ENCODE measurements around the gene USP17L18. TPM values are rescaled to one million over a fixed set of nuclear protein-coding genes. Genes with fewer than 3 reads are reported as not detected.
"Not testable (repeated sequence)": the region's sequence is repeated elsewhere in the genome, so short reads cannot be mapped to it uniquely, and the experiment has no call there.

USP17L18 gene
- total and polyA plus RNA-seq, 2 donors = not detected

DNA sequence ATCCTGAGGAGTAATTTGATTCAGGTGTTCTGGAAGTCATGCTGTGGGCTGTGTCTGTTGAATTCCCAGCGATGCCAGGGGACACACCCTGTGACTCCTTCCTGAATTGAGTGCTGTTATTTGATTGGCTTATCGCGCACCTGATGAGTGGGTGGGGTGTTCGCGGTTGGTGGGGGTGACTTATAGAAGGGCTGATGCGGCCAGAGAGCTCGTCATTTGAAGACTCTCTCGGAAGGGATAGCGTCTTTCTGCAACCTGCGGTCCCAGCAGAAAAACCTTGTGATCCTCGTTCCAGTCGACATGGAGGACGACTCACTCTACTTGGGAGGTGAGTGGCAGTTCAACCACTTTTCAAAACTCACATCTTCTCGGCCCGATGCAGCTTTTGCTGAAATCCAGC is 18.9 kb downstream of the USP17L18 start, which contains the start of gene USP17L22:
TSS of gene USP17L22 (plus strand) at position 301 of the 400 bp plus-strand sequence. CDS start at position 301, 0 bp downstream.
- no CpG with 5 or more reads among the region's 15 CpGs for WGBS
- DNase-seq (ENCODE audit: extremely low spot score); H3K36me3 ChIP-seq (ENCODE audit: insufficient read depth); H3K4me3 ChIP-seq (ENCODE audit: low read depth, low read length); H3K4me1 ChIP-seq (ENCODE audit: insufficient read depth); H3K27ac ChIP-seq (ENCODE audit: low read depth): not testable (repeated sequence)

- H3K36me3 ChIP-seq (ENCODE audit: insufficient read depth); H3K4me3 ChIP-seq (ENCODE audit: low read depth, low read length); DNase-seq (ENCODE audit: extremely low spot score); H3K27ac ChIP-seq (ENCODE audit: low read depth); H3K4me1 ChIP-seq (ENCODE audit: insufficient read depth): not testable (repeated sequence)
- WGBS = 79% methylated on average over 5 of the region's 10 CpGs
These were observed 23.3 kb downstream of the USP17L18 start for GRCh38 chr4:9271719-9272118.

Other genes with a start within 250 kb of the USP17L18 start
- gene FAM90A26, start 78.2 kb upstream of the USP17L18 start, total RNA-seq = not detected
- gene FAM90A26, start 78.2 kb upstream of the USP17L18 start, polyA plus RNA-seq = not detected
- not detected for gene USP17L10, start 38.0 kb upstream of the USP17L18 start, total RNA-seq
- gene USP17L10, start 38.0 kb upstream of the USP17L18 start, polyA plus RNA-seq = not detected
- not detected for gene USP17L11, start 33.2 kb upstream of the USP17L18 start, total RNA-seq
- not detected for gene USP17L11, start 33.2 kb upstream of the USP17L18 start, polyA plus RNA-seq
- not detected for gene USP17L12, start 28.5 kb upstream of the USP17L18 start, total RNA-seq
- not detected for gene USP17L12, start 28.5 kb upstream of the USP17L18 start, polyA plus RNA-seq
- gene USP17L13, start 23.7 kb upstream of the USP17L18 start, total RNA-seq = not detected
- gene USP17L13, start 23.7 kb upstream of the USP17L18 start, polyA plus RNA-seq = not detected
- not detected for gene USP17L15, start 14.2 kb upstream of the USP17L18 start, total RNA-seq
- not detected for gene USP17L15, start 14.2 kb upstream of the USP17L18 start, polyA plus RNA-seq
- not detected for gene USP17L17, start 4.8 kb upstream of the USP17L18 start, total RNA-seq
- gene USP17L17, start 4.8 kb upstream of the USP17L18 start, polyA plus RNA-seq = not detected
- gene USP17L19, start 4.7 kb downstream of the USP17L18 start, total RNA-seq = not detected
- not detected for gene USP17L19, start 4.7 kb downstream of the USP17L18 start, polyA plus RNA-seq
- gene USP17L20, start 9.5 kb downstream of the USP17L18 start, total RNA-seq = not detected
- not detected for gene USP17L20, start 9.5 kb downstream of the USP17L18 start, polyA plus RNA-seq
- not detected for gene USP17L21, start 14.2 kb downstream of the USP17L18 start, total RNA-seq
- not detected for gene USP17L21, start 14.2 kb downstream of the USP17L18 start, polyA plus RNA-seq
- not detected for gene USP17L22, start 19.0 kb downstream of the USP17L18 start, total RNA-seq
- gene USP17L22, start 19.0 kb downstream of the USP17L18 start, polyA plus RNA-seq = not detected
- gene USP17L24, start 76.5 kb downstream of the USP17L18 start, total RNA-seq = not detected
- gene USP17L24, start 76.5 kb downstream of the USP17L18 start, polyA plus RNA-seq = not detected
- not detected for gene USP17L25, start 81.3 kb downstream of the USP17L18 start, total RNA-seq
- gene USP17L25, start 81.3 kb downstream of the USP17L18 start, polyA plus RNA-seq = not detected
- not detected for gene USP17L26, start 86.0 kb downstream of the USP17L18 start, total RNA-seq
- gene USP17L26, start 86.0 kb downstream of the USP17L18 start, polyA plus RNA-seq = not detected
- gene USP17L5, start 90.8 kb downstream of the USP17L18 start, total RNA-seq = not detected
- gene USP17L5, start 90.8 kb downstream of the USP17L18 start, polyA plus RNA-seq = not detected
- gene USP17L27, start 95.5 kb downstream of the USP17L18 start, total RNA-seq = not detected
- not detected for gene USP17L27, start 95.5 kb downstream of the USP17L18 start, polyA plus RNA-seq
- gene USP17L28, start 100.3 kb downstream of the USP17L18 start, total RNA-seq = not detected
- gene USP17L28, start 100.3 kb downstream of the USP17L18 start, polyA plus RNA-seq = not detected
- gene USP17L29, start 105.0 kb downstream of the USP17L18 start, total RNA-seq = not detected
- gene USP17L29, start 105.0 kb downstream of the USP17L18 start, polyA plus RNA-seq = not detected
- not detected for gene USP17L30, start 114.5 kb downstream of the USP17L18 start, total RNA-seq
- not detected for gene USP17L30, start 114.5 kb downstream of the USP17L18 start, polyA plus RNA-seq
- not detected for gene DEFB131A, start 195.8 kb downstream of the USP17L18 start, total RNA-seq
- not detected for gene DEFB131A, start 195.8 kb downstream of the USP17L18 start, polyA plus RNA-seq